ENCODE results near the gene CCDC88C. TPM values are rescaled to one million over a fixed set of nuclear protein-coding genes. Genes with fewer than 3 reads are reported as not detected.

Gene CCDC88C
- total RNA-seq, 2 donors from 2014 or later = 333 to 339 TPM

DNA sequence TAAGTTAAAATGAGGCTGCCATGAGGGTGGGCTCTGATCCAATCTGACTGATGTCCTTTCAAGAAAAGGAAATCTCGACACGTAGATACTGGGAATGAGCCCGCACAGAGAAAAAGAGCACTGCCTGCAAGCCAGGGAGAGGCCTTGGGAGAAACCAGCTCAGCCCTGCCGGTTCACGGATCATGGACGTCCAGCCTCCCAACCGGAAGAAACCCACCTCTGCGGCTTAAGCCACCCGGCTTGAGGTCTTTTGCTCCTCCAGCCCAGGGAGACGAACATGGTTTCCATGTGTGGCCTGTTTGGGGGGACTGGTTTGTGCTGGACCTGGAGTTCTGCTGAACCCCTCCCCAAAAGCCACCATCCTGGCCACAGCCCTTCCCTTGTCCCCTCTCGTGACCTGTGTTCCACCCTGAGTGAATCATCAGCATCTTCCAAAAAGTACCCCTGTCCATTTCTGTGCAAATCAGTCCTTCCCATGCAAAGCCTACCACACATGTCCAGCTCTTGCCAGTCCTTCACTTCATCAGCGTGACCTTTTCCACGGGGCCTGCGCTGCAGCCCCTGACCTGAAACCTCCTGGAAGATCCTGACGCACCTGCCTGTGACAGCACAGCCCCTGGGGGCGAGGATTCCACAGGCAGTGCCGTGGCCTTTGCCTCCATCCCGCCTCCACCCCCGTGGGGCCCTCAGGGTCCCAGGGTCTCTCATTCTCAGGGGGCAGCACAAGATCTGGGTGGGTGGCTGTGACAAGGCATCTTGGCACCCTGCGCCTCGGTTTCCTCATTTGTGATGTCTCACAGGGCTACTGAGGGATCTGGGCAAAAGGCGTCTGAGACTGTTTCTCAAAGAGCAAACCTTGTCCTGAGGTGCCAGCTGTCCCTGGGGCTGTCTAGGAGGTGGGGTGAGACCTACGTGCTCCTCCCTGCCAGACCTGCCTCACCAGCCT lies 121.5 kb downstream of the CCDC88C start:
- Mint-ChIP-seq H3K27me3 (no peaks in the 10 kb centered on the region), H3K27ac (peak overlapping the region; percentile 75), H3K36me3 (ENCODE audit: low read depth) (peaks cover 10% of the 10 kb centered on the region), H3K4me3 (no peak overlapping the region), H3K4me1 (peaks cover 10% of the 10 kb centered on the region)
- ATAC-seq (no peak), DNase-seq (no peak)
- H3K9me3 ChIP-seq (ENCODE audit: control insufficient read depth, low read length, poor library complexity, severe bottlenecking) = no peaks in the 10 kb centered on the region

DNA sequence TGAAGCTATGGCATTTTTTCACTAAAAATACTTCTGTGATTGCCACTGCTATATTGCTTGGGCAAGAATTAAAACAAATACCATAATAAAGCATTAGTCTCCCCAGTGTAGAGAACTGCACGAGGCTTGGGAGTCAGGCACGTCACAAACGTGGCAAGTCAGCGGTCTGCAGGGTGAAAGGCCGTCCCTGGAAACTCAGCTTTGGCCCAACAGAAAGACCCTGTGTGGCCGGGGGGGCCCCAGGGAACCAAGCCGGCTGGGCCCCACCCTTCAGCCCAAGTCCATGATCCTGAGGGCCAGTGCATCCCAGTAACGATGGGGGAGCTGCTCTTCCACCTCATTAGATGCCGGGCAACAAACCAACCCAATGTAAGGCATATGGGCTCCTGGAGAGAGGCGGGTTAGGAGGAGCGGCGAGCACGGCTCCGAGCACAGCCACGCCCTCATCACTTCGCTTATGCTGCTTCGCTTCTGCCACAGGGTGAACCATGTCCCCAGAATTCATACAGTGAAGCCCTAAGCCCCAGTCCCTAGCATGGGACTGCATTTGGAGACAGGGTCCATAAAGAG lies 122.3 kb downstream of the CCDC88C start:
- no peak for DNase-seq
- peaks cover 8% of the 10 kb centered on the region for H3K36me3 Mint-ChIP-seq (ENCODE audit: low read depth)
- no peaks in the 10 kb centered on the region for H3K9me3 ChIP-seq (ENCODE audit: control insufficient read depth, low read length, poor library complexity, severe bottlenecking)
- peaks cover 10% of the 10 kb centered on the region for H3K4me1 Mint-ChIP-seq
- no peak overlapping the region for H3K4me3 Mint-ChIP-seq
- H3K27ac Mint-ChIP-seq = peak overlapping the region; percentile 75
- H3K27me3 Mint-ChIP-seq = no peaks in the 10 kb centered on the region
- ATAC-seq = no peak

DNA sequence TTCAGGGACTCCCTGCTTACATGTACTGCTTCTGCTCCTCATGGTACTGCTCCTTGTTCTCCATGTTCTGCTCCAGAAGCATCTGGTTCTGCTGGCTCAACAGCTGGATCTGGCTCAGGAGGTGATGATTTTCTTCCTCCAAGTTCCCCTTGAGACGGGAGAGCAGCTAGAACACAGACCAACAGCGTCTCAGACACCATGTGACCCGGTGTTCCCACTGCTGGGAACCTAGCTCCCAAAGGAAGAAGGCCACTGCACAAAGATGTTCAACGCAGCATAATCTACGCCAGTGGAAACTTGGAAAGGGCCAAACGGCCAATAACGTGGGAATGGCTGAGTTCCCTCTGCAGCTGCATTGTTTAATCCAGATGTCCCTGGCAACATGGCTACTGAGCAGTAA lies 123.5 kb downstream of the CCDC88C start:
- no peaks in the 10 kb centered on the region for H3K9me3 ChIP-seq (ENCODE audit: control insufficient read depth, low read length, poor library complexity, severe bottlenecking)
- DNase-seq (no peak), ATAC-seq (no peak)
- Mint-ChIP-seq H3K36me3 (ENCODE audit: low read depth) (peaks cover 8% of the 10 kb centered on the region), H3K4me1 (peaks cover 12% of the 10 kb centered on the region), H3K27ac (peak overlapping the region; percentile 91), H3K27me3 (no peaks in the 10 kb centered on the region), H3K4me3 (no peak overlapping the region)

DNA sequence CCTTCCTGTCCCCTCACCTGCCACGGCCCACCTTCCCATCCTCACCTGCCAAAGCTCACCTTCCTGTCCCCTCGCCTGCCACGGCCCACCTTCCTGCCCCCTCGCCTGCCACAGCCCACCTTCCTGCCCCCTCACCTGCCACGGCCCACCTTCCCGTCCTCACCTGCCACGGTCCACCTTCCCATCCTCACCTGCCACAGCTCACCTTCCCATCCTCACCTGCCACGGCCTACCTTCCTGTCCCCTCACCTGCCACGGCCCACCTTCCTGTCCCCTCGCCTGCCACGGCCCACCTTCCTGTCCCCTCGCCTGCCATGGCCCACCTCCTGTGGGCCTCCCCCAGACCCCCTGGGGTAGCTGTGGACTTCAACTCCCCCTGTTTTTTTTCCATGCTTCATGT lies 124.3 kb downstream of the CCDC88C start:
- H3K36me3 Mint-ChIP-seq (ENCODE audit: low read depth) = peaks cover 8% of the 10 kb centered on the region
- DNase-seq (no peak), ATAC-seq (no peak)
- H3K9me3 ChIP-seq (ENCODE audit: control insufficient read depth, low read length, poor library complexity, severe bottlenecking) = no peaks in the 10 kb centered on the region
- peak overlapping the region; percentile 21 for H3K4me3 Mint-ChIP-seq
- H3K27ac Mint-ChIP-seq = peak overlapping the region; percentile 91
- no peaks in the 10 kb centered on the region for H3K27me3 Mint-ChIP-seq
- peaks cover 12% of the 10 kb centered on the region for H3K4me1 Mint-ChIP-seq

DNA sequence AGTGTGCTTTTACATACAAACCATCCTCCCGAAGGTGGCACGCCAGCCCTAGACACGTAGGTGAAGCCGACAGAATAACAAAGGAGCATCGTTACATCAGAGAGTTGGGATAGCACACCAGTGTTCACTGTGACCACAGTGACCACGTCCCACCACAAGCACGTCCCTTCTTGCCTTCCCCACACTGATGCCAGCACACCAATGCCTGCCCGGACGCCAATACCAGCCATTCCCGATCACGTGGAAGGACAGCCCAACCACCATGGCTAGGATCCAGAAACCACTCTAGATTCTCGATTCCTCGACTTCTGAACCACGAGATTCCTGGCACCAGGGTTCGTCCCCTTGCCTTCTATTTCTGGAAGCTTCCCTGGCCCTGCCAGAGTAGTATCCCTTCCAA lies 125.1 kb downstream of the CCDC88C start:
- peaks cover 8% of the 10 kb centered on the region for H3K36me3 Mint-ChIP-seq (ENCODE audit: low read depth)
- ATAC-seq (no peak), DNase-seq (no peak)
- no peak overlapping the region for H3K4me3 Mint-ChIP-seq
- peaks cover 11% of the 10 kb centered on the region for H3K4me1 Mint-ChIP-seq
- peak overlapping the region; percentile 91 for H3K27ac Mint-ChIP-seq
- H3K27me3 Mint-ChIP-seq = no peaks in the 10 kb centered on the region
- H3K9me3 ChIP-seq (ENCODE audit: control insufficient read depth, low read length, poor library complexity, severe bottlenecking) = no peaks in the 10 kb centered on the region

DNA sequence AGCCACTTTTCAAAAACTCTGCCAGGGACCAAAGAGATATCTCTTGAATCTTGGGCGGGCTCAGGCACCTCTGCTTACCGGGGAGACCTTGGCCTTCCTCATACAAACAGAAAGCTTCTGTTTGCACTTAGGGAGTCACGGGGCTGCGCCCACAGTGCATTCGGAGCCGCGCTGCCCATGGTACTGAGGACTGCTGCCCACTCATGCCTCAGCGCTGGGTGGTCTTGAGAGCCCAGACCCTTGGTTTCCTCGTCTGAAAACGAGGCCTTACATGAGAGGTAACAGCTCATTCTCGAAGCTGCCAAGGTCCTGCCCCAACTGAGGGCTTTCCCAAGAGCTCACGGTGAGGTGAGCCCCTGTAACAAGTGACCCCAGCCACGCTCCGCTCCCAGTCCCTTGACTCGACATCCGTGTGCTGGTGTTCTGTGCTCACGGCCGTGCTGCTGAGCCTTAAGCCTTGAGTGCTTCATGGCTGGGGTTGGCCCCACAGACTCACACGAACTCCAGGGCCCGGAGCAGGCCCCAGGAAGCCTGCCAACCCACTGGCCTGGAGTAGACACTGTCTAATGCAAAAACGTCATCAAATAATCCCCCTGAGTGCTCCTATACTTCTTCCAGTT lies 125.7 kb downstream of the CCDC88C start:
- H3K27me3 Mint-ChIP-seq = no peaks in the 10 kb centered on the region
- H3K9me3 ChIP-seq (ENCODE audit: control insufficient read depth, low read length, poor library complexity, severe bottlenecking) = no peaks in the 10 kb centered on the region
- peaks cover 8% of the 10 kb centered on the region for H3K36me3 Mint-ChIP-seq (ENCODE audit: low read depth)
- ATAC-seq (no peak), DNase-seq (no peak)
- no peak overlapping the region for H3K4me3 Mint-ChIP-seq
- H3K27ac Mint-ChIP-seq = peak overlapping the region; percentile 91
- H3K4me1 Mint-ChIP-seq = peaks cover 11% of the 10 kb centered on the region

DNA sequence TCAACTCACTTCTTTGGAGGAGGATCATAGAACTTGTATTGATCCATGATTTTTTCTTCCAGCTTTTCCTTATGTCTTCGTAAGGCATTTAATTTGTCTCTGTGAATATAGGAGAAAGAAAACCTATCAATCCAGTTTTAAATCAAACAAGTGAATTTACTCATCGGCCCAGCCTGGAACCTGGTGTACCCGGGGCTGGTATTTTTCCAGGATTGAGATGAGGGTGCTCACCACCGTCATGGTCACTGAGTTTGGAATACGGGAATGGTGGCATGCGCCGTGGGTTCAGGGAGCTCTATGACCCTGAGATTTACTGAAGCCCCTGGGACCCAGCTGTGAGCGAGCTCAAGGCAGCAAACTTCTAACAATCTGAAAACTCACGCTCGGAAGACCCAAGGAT lies 126.6 kb downstream of the CCDC88C start:
- Mint-ChIP-seq H3K4me1 (peaks cover 14% of the 10 kb centered on the region), H3K27me3 (no peaks in the 10 kb centered on the region), H3K27ac (peak overlapping the region; percentile 91), H3K36me3 (ENCODE audit: low read depth) (peaks cover 10% of the 10 kb centered on the region), H3K4me3 (no peak overlapping the region)
- DNase-seq = no peak
- H3K9me3 ChIP-seq (ENCODE audit: control insufficient read depth, low read length, poor library complexity, severe bottlenecking) = no peaks in the 10 kb centered on the region
- no peak for ATAC-seq

DNA sequence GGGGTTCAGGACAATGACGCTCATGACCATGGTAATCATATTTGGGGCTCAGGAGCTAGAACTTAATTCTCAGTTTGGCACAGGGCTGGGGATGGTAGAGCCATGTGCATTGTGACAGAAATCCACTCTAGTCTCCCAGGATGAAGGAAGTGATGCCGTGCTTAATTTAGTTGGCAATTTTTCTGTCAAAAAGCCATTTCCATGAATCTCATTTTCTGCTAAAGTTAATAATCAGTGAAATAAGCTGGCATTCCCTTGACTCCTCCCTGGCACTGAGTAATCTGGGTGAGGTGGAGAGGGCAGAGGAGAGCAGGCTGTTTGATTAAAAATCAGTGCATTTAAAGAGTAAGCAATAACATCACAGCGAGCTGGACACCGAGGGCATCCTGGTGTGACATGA lies 128.2 kb downstream of the CCDC88C start:
- Mint-ChIP-seq H3K4me1 (peaks cover 18% of the 10 kb centered on the region), H3K27ac (peak overlapping the region; percentile 21), H3K4me3 (no peak overlapping the region), H3K27me3 (no peaks in the 10 kb centered on the region), H3K36me3 (ENCODE audit: low read depth) (peaks cover 13% of the 10 kb centered on the region)
- ATAC-seq (no peak), DNase-seq (no peak)
- no peaks in the 10 kb centered on the region for H3K9me3 ChIP-seq (ENCODE audit: control insufficient read depth, low read length, poor library complexity, severe bottlenecking)

DNA sequence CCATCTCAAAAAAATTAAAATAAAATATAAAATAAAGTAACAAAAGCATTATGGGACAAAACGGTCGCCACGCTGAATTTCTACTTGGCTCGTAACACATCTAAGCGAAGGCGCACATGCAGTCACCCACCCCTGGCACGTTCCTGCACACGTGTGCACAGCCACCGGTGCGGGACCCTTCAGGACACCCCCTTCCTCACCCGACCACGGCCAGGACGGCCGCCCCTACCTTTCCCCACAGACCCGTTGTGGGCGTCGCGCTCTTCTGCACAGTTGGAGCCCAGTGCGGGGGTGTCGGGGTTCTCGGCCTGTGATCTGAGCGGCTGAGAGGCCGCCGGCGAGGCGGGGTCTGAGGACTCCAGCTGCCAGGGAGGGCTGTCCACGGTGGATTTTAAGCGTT lies 128.7 kb downstream of the CCDC88C start:
- no peaks in the 10 kb centered on the region for H3K9me3 ChIP-seq (ENCODE audit: control insufficient read depth, low read length, poor library complexity, severe bottlenecking)
- Mint-ChIP-seq H3K4me1 (peaks cover 18% of the 10 kb centered on the region), H3K36me3 (ENCODE audit: low read depth) (peaks cover 15% of the 10 kb centered on the region), H3K27me3 (no peaks in the 10 kb centered on the region), H3K27ac (no peak overlapping the region), H3K4me3 (no peak overlapping the region)
- no peak for DNase-seq
- no peak for ATAC-seq

DNA sequence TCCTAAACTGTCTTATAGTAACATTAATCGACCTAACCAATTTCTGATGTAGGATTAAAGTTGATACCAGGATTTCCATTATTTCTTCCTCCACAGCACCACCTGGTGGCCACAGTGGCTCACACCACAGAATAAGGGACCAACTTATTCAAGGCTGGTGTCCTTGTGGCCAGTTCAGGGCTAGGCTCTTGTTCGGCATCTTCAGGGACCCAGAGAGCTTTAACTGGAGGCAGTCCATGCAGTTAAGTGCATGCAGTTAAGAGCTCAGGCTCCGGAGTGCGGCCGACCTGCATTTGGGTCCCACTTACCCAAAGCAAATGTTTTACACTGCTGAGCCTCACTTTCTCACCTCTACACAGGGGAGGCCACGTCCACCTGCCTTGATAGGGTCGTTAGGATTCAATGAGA lies 131.1 kb downstream of the CCDC88C start:
- Mint-ChIP-seq H3K36me3 (ENCODE audit: low read depth) (peaks cover 10% of the 10 kb centered on the region), H3K27ac (peak overlapping the region; percentile 71), H3K4me1 (peaks cover 9% of the 10 kb centered on the region), H3K4me3 (no peak overlapping the region), H3K27me3 (no peaks in the 10 kb centered on the region)
- no peaks in the 10 kb centered on the region for H3K9me3 ChIP-seq (ENCODE audit: control insufficient read depth, low read length, poor library complexity, severe bottlenecking)
- DNase-seq (peak; percentile 57 to 79 (median 59)), ATAC-seq (peak; percentile 81)

DNA sequence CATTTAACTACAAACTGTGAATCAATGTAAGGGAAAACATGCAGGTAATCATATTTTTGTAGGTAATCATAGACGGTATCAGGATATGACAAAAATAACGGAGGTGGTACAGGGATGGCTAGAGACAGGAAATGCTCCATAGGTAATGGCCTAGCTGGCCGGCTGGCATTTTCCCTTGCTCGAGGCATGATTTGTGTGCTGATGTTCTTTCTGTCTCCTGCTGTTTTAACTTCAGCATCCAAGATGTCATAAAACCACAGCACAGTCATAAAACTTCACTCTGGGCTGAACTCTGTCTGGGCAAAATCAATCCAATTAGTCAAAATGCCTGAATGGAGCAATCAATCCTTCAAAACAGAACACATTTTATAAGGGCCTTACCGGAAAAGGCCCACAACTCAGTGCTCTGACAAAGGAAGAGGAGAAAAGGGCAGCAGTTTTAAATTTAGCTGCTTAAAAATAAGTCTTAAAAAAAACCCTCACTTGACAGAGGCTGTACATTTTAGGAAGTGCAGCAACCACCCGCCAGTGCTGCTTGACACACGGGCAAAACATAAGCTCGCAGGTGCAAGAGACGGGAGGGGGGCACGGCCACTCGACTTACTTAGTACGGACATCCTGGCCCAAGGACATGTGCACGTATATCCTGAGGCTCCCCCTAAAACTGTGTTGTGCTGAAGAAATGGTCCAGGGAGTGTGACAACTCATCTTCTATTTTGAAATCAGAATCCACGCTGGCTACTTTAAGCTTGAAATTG lies 132.7 kb downstream of the CCDC88C start:
- Mint-ChIP-seq H3K27me3 (no peaks in the 10 kb centered on the region), H3K4me3 (no peak overlapping the region), H3K4me1 (peaks cover 7% of the 10 kb centered on the region), H3K27ac (peak overlapping the region; percentile 71), H3K36me3 (ENCODE audit: low read depth) (peaks cover 10% of the 10 kb centered on the region)
- H3K9me3 ChIP-seq (ENCODE audit: control insufficient read depth, low read length, poor library complexity, severe bottlenecking) = no peaks in the 10 kb centered on the region
- no peak for ATAC-seq
- no peak for DNase-seq

DNA sequence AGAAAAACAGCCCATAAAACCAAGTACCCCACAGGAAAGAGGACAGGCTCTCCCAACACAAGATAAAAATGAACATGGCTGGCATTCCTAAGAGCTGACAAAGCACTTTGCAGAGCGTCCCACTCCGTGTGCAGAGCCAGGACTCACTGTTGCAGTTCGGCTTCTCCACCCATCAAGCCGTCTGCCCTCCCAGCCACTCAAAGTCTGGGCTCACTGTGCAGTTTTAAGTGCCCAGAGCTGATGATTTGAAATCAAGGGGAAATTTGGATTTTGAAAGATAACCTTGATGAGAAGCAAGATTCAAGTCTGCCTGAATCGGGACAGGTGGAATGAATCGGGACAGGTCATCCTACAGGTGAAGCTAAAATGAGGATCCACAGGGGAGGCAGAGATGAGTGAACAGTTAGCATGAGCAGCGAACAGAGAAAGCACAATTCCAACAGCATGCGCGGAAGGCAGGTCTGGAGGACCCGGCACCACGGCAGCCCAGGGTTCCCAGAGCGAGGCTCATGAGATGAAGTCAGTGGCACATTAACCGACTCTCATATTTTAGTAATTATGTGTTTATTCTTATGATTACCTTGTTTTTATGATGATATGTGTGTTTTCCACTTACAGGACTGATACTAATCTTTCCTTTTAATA lies 133.4 kb downstream of the CCDC88C start:
- ATAC-seq (no peak), DNase-seq (no peak)
- Mint-ChIP-seq H3K27me3 (no peaks in the 10 kb centered on the region), H3K36me3 (ENCODE audit: low read depth) (peaks cover 10% of the 10 kb centered on the region), H3K4me3 (no peak overlapping the region), H3K27ac (peak overlapping the region; percentile 34), H3K4me1 (peaks cover 7% of the 10 kb centered on the region)
- no peaks in the 10 kb centered on the region for H3K9me3 ChIP-seq (ENCODE audit: control insufficient read depth, low read length, poor library complexity, severe bottlenecking)

Data from T-helper 17 cell (primary cell).